OCI-LY7 (cell line): ENCODE measurements around the gene HERC2.

ENCODE experiments used
- CTCF ChIP-seq: fragments of 200-600 bp; sonication (generic); conservative IDR thresholded peaks from 2 replicates; pipeline ENCODE4 v1.5.1; 2014; ENCODE audit warnings: mild to moderate bottlenecking, antibody characterized with exemption, low read length, moderate library complexity, mixed read lengths
- EZH2phosphoT487 ChIP-seq: fragments of 200-600 bp; sonication (generic); IDR thresholded peaks from 2 replicates; pipeline ENCODE4 v1.6.1; 2018; ENCODE audit warnings: low read depth, borderline replicate concordance, mild to moderate bottlenecking, mixed run types, antibody characterized with exemption, low read length, moderate library complexity, mixed read lengths

- no peak for TF ChIP-seq CTCF
- no peak for TF ChIP-seq EZH2phosphoT487
Measured at GRCh38 chr15:28110481-28110881, 211.5 kb downstream of the HERC2 start.
